Muscle of leg (tissue), 11 donors: ENCODE results near the gene ZNF254. TPM values are rescaled to one million over a fixed set of nuclear protein-coding genes. Genes with fewer than 3 reads are reported as not detected.

ENCODE experiments used
- DNase-seq: peaks from one replicate; pipeline ENCODE4 v3.0.0; 2013
- H3K27ac ChIP-seq: one replicate; pipeline ENCODE4 v1.5.1; 2013; ENCODE audit warnings: mild to moderate bottlenecking, low read length, control low read depth
- H3K27me3 ChIP-seq: one replicate; pipeline ENCODE4 v1.6.1; 2013; ENCODE audit warnings: low read length; ENCODE audit not compliant: control insufficient read depth, insufficient read depth
- H3K36me3 ChIP-seq: one replicate; pipeline ENCODE4 v1.6.1; 2013; ENCODE audit warnings: low read length; ENCODE audit not compliant: control insufficient read depth, insufficient read depth
- H3K4me1 ChIP-seq: one replicate; pipeline ENCODE4 v1.6.1; 2013; ENCODE audit warnings: low read length; ENCODE audit not compliant: control insufficient read depth, insufficient read depth
- H3K4me3 ChIP-seq: one replicate; pipeline ENCODE4 v1.5.1; 2013; ENCODE audit warnings: low read length, control low read depth
- H3K9me3 ChIP-seq: replicated peaks from 2 replicates; pipeline ENCODE4 v1.6.1; 2013; ENCODE audit warnings: low read depth, low read length; ENCODE audit not compliant: control insufficient read depth
- WGBS: methylation state at CpG from one replicate; pipeline ENCODE4 v1.1.5; 2013; ENCODE audit warnings: missing lambda C conversion rate; ENCODE audit not compliant: insufficient coverage; 5-methylcytosine and 5-hydroxymethylcytosine counted together
- polyA plus RNA-seq, 8 donors: library from polyadenylated mRNA; unstranded; fragments of 120-200 nt; gene quantifications; one replicate each; pipeline versions ENCODE4 v1.2.1 to v1.2.3, GENCODE V29; 2013; ENCODE audit warnings: inconsistent platforms in 1 of 8, low replicate concordance in 1 of 8; ENCODE audit not compliant: insufficient read length in 8 of 8, insufficient read depth in 1 of 8
- total RNA-seq: library from RNA; stranded (reverse); fragments of 120-200 nt; gene quantifications from one replicate; pipeline ENCODE4 v1.2.4, GENCODE V29; 2013

ZNF254 gene
- total and polyA plus RNA-seq, 9 donors = 12.3 to 22.3 (median 14.9) TPM

DNA sequence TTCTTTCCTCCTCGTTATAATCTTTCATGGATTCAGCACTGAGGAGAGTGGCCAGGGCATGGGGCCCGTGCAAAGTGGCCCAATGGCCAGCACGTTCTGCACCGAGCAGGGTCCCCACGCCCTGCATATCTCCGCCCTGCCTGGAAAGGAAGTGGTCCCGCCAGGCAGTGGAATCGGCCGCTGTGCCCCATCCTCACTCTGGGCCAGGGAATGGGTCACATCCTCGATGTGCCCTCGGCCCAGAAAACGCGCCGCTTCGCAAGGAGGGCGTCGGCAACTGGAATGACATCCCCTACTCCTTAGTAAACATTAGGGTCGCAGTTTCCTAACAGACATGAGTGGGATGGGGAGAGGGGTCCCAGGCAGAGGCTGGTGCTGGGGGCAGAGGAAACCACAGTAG is 90.7 kb downstream of the ZNF254 start:
- Histone ChIP-seq H3K36me3 (no peaks in the 10 kb centered on the region), H3K27me3 (no peaks in the 10 kb centered on the region), H3K27ac (no peak overlapping the region), H3K4me3 (no peak overlapping the region), H3K4me1 (no peaks in the 10 kb centered on the region), H3K9me3 (peaks cover 31% of the 10 kb centered on the region)
- 86% methylated on average over 8 of the region's 18 CpGs for whole genome bisulfite sequencing
- DNase-seq = no peak

DNA sequence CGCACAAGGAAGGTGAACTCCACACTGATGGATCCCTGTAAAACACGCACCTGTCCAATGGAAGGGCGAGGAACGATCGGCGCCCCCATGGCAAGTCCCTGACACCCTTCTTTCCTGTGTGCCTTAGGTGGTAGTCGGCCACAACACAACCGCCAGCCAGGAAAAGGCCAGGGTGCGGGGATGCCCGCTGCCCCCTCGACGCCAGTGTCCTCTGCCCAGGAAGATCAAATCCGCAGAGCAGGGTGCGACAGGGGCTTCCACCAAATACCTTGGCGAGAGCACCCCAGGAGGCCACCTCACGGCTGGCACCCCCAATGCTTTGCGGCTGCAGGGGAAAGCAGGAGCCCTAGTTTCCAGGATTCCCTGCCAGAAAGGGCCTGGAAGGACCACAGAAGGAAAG is 91.2 kb downstream of the ZNF254 start:
- Histone ChIP-seq H3K9me3 (peaks cover 30% of the 10 kb centered on the region), H3K27me3 (no peaks in the 10 kb centered on the region), H3K4me3 (no peak overlapping the region), H3K36me3 (no peaks in the 10 kb centered on the region), H3K4me1 (no peaks in the 10 kb centered on the region), H3K27ac (no peak overlapping the region)
- WGBS = 92% methylated on average over 17 of the region's 17 CpGs
- DNase-seq = no peak

Other genes starting within 250 kb of the ZNF254 start
- gene ZNF726, start 172.3 kb upstream of the ZNF254 start, total RNA-seq = 5.7 TPM
- 1 to 10 TPM; 3.3 to 5.7 (median 4.1) TPM for gene ZNF726, start 172.3 kb upstream of the ZNF254 start, polyA plus RNA-seq